ENCODE measurements around the gene TMPRSS4. TPM values are rescaled to one million over a fixed set of nuclear protein-coding genes. Genes with fewer than 3 reads are reported as not detected.

TMPRSS4 gene
- total and polyA plus RNA-seq, 4 donors = 4.8 to 10.1 (median 8.7) TPM

DNA sequence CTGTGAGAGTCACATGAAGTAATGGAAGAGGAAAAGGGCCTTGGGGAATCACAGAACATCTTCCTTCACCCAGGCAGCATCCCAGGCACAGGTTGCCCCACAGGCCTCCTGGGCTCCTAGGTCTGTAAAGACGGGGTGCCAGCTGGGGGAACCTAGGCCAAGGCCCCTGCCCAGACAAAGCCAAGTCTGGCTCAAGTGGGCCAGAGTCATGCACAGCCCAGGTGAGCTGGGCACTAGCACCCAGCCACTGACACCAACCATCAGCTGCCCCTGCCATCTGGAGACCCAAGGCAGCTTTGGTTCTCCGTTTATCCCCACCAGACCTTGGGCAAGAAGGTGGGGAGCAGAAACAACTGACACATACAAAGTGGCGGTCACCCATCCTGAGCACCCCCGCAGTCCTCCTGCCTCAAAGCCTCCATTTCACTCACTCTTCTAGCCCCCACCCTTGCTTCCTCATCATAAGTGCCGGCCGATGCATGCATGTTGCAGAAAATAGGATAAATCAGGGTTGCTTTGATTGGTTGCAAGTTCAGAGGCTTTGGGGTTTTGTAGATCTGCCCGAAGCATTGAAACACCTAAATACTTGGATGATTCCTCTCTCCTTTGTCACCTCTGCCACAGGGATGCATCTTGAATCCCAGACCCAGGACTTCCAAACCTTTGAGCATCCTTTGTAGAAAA is 26.5 kb upstream of the TMPRSS4 start:
- peaks cover 0 to 4% (median 2%) of the 10 kb centered on the region in 5 donors for H3K4me1 ChIP-seq (ENCODE audit: control insufficient read depth in 5 of 5, insufficient read depth in 5 of 5, low read length in 5 of 5)
- no peak overlapping the region for H3K9ac ChIP-seq (ENCODE audit: insufficient read depth in 1 of 2, low read length in 2 of 2)
- ATAC-seq (ENCODE audit: insufficient read depth, low FRiP score) (no peak), DNase-seq (no peak)
- H3K27me3 ChIP-seq (ENCODE audit: control insufficient read depth in 3 of 3, insufficient read depth in 3 of 3, low read length in 2 of 3) = peaks cover 0 to 2% (median 0%) of the 10 kb centered on the region in 3 donors
- H3K36me3 ChIP-seq (ENCODE audit: control insufficient read depth in 4 of 4, insufficient read depth in 4 of 4, low read length in 4 of 4) = no peaks in the 10 kb centered on the region
- no peak overlapping the region for H3K4me3 ChIP-seq
- H3K27ac ChIP-seq (ENCODE audit: low read depth in 1 of 2, low read length in 1 of 2) = no peak overlapping the region
- WGBS, 2 donors = 92 to 94% methylated on average over 7 of the region's 7 CpGs
- H3K9me3 ChIP-seq (ENCODE audit: control insufficient read depth in 4 of 4, insufficient read depth in 3 of 4, low read length in 3 of 4) = no peaks in the 10 kb centered on the region
- TF ChIP-seq CTCF (IDR thresholded peaks at IDR 0.05; ENCODE audit: control extremely low read depth, extremely low read depth) = no peak

GRCh38 chr11:118051136-118051610 is 25.7 kb upstream of the TMPRSS4 start:
- no peak for DNase-seq
- no peak for ATAC-seq (ENCODE audit: insufficient read depth, low FRiP score)
- 74 to 96% methylated on average over 7 of the region's 7 CpGs for WGBS, 2 donors

GRCh38 chr11:118051611-118052461 is 25.0 kb upstream of the TMPRSS4 start:
- 82 to 86% methylated on average over 16 of the region's 16 CpGs for WGBS, 2 donors
- peaks cover 0 to 2% (median 0%) of the 10 kb centered on the region in 5 donors for H3K4me1 ChIP-seq (ENCODE audit: control insufficient read depth in 5 of 5, insufficient read depth in 5 of 5, low read length in 5 of 5)
- ATAC-seq (ENCODE audit: insufficient read depth, low FRiP score) = no peak

More at GRCh38 chr11:118051136-118051610, 25.7 kb upstream of the TMPRSS4 start:
- Histone ChIP-seq H3K4me3 (no peak overlapping the region), H3K9me3 (ENCODE audit: control insufficient read depth in 4 of 4, insufficient read depth in 3 of 4, low read length in 3 of 4) (no peaks in the 10 kb centered on the region), H3K9ac (ENCODE audit: insufficient read depth in 1 of 2, low read length in 2 of 2) (no peak overlapping the region), H3K36me3 (ENCODE audit: control insufficient read depth in 4 of 4, insufficient read depth in 4 of 4, low read length in 4 of 4) (no peaks in the 10 kb centered on the region), H3K27ac (ENCODE audit: low read depth in 1 of 2, low read length in 1 of 2) (no peak overlapping the region), H3K4me1 (ENCODE audit: control insufficient read depth in 5 of 5, insufficient read depth in 5 of 5, low read length in 5 of 5) (peaks cover 0 to 2% (median 0%) of the 10 kb centered on the region in 5 donors), H3K27me3 (ENCODE audit: control insufficient read depth in 3 of 3, insufficient read depth in 3 of 3, low read length in 2 of 3) (peaks cover 0 to 2% (median 0%) of the 10 kb centered on the region in 3 donors)
- no peak for TF ChIP-seq CTCF (IDR thresholded peaks at IDR 0.05; ENCODE audit: control extremely low read depth, extremely low read depth)

More at GRCh38 chr11:118051611-118052461, 25.0 kb upstream of the TMPRSS4 start:
- DNase-seq = no peak
- Histone ChIP-seq H3K36me3 (ENCODE audit: control insufficient read depth in 4 of 4, insufficient read depth in 4 of 4, low read length in 4 of 4) (no peaks in the 10 kb centered on the region), H3K9me3 (ENCODE audit: control insufficient read depth in 4 of 4, insufficient read depth in 3 of 4, low read length in 3 of 4) (no peaks in the 10 kb centered on the region), H3K4me3 (no peak overlapping the region), H3K27ac (ENCODE audit: low read depth in 1 of 2, low read length in 1 of 2) (peak overlapping the region in 1 of 2 donors; percentile 21), H3K9ac (ENCODE audit: insufficient read depth in 1 of 2, low read length in 2 of 2) (no peak overlapping the region), H3K27me3 (ENCODE audit: control insufficient read depth in 3 of 3, insufficient read depth in 3 of 3, low read length in 2 of 3) (peaks cover 0 to 2% (median 0%) of the 10 kb centered on the region in 3 donors)
- TF ChIP-seq CTCF (IDR thresholded peaks at IDR 0.05; ENCODE audit: control extremely low read depth, extremely low read depth) = no peak
